ENCODE results near the gene FAM50B. TPM values are rescaled to one million over a fixed set of nuclear protein-coding genes. Genes with fewer than 3 reads are reported as not detected.
A peak's percentile ranks its signal among the peaks of the same experiment; 100 is the strongest.
"Not testable (repeated sequence)": the region's sequence is repeated elsewhere in the genome, so short reads cannot be mapped to it uniquely, and the experiment has no call there.

FAM50B gene
- total RNA-seq, 4 donors from 2014 or later, result 8.5 to 15.7 (median 11.6) TPM

GRCh38 chr6:3857468-3858456, 8.6 kb downstream of the FAM50B start:
- H3K27me3 ChIP-seq, result no peaks in the 10 kb centered on the region

GRCh38 chr6:3859878-3860552, 10.8 kb downstream of the FAM50B start:
- H3K36me3 ChIP-seq, result no peaks in the 10 kb centered on the region
- no peaks in the 10 kb centered on the region for H3K27me3 ChIP-seq
- peaks cover 14% of the 10 kb centered on the region for H3K4me1 ChIP-seq
- no peaks in the 10 kb centered on the region for H3K9me3 ChIP-seq
- 90% methylated on average over 1 of the region's 1 CpG for WGBS
- no peak for TF ChIP-seq EP300 (IDR thresholded peaks at IDR 0.05)
- TF ChIP-seq CTCF (IDR thresholded peaks at IDR 0.05), result no peak
- TF ChIP-seq POLR2AphosphoS5 (IDR thresholded peaks at IDR 0.05), result no peak
- TF ChIP-seq POLR2A (IDR thresholded peaks at IDR 0.05), result no peak
- no peak overlapping the region for H3K4me3 ChIP-seq
- DNase-seq (ENCODE audit: low spot score in 2 of 2), result no peak
- H3K27ac ChIP-seq, result no peak overlapping the region

More at GRCh38 chr6:3857468-3858456, 8.6 kb downstream of the FAM50B start:
- H3K27ac ChIP-seq, result no peak overlapping the region
- no peaks in the 10 kb centered on the region for H3K9me3 ChIP-seq
- peaks cover 14% of the 10 kb centered on the region for H3K4me1 ChIP-seq
- H3K4me3 ChIP-seq, result no peak overlapping the region
- TF ChIP-seq EP300 (IDR thresholded peaks at IDR 0.05), result no peak
- TF ChIP-seq POLR2AphosphoS5 (IDR thresholded peaks at IDR 0.05), result no peak
- no peak for TF ChIP-seq POLR2A (IDR thresholded peaks at IDR 0.05)
- 86% methylated on average over 14 of the region's 14 CpGs for whole genome bisulfite sequencing
- H3K36me3 ChIP-seq, result no peaks in the 10 kb centered on the region
- no peak for DNase-seq (ENCODE audit: low spot score in 2 of 2)

- Histone ChIP-seq H3K4me1 (peaks cover 14% of the 10 kb centered on the region), H3K36me3 (no peaks in the 10 kb centered on the region), H3K4me3 (no peak overlapping the region), H3K27me3 (no peaks in the 10 kb centered on the region), H3K9me3 (no peaks in the 10 kb centered on the region), H3K27ac (no peak overlapping the region)
- no peak for DNase-seq (ENCODE audit: low spot score in 2 of 2)
- no peak for TF ChIP-seq POLR2A (IDR thresholded peaks at IDR 0.05)
- TF ChIP-seq POLR2AphosphoS5 (IDR thresholded peaks at IDR 0.05), result no peak
- TF ChIP-seq EP300 (IDR thresholded peaks at IDR 0.05), result no peak
- no peak for TF ChIP-seq CTCF (IDR thresholded peaks at IDR 0.05)
- 50% methylated on average over 4 of the region's 4 CpGs for WGBS
Measured at GRCh38 chr6:3861424-3861823, 12.3 kb downstream of the FAM50B start.

GRCh38 chr6:3862038-3862437, 12.9 kb downstream of the FAM50B start:
- TF ChIP-seq EP300 (IDR thresholded peaks at IDR 0.05) (no peak), POLR2AphosphoS5 (IDR thresholded peaks at IDR 0.05) (no peak), POLR2A (IDR thresholded peaks at IDR 0.05) (no peak), CTCF (IDR thresholded peaks at IDR 0.05) (no peak)
- H3K27me3 ChIP-seq, result no peaks in the 10 kb centered on the region
- H3K4me1 ChIP-seq, result peaks cover 16% of the 10 kb centered on the region
- H3K9me3 ChIP-seq, result no peaks in the 10 kb centered on the region
- no peak overlapping the region for H3K27ac ChIP-seq
- H3K4me3 ChIP-seq, result no peak overlapping the region
- no peaks in the 10 kb centered on the region for H3K36me3 ChIP-seq
- DNase-seq (ENCODE audit: low spot score in 2 of 2), result peak in 1 of 2 donors; percentile 8
- WGBS, result 49% methylated on average over 3 of the region's 3 CpGs

- not testable (repeated sequence) for H3K27me3 ChIP-seq; H3K9me3 ChIP-seq; DNase-seq (ENCODE audit: low spot score in 2 of 2); H3K27ac ChIP-seq; H3K36me3 ChIP-seq; H3K4me3 ChIP-seq
- WGBS, result 99% methylated on average over 5 of the region's 5 CpGs
- H3K4me1 ChIP-seq, result peaks cover 29% of the 10 kb centered on the region
Measured at GRCh38 chr6:3863322-3863721, 14.1 kb downstream of the FAM50B start.

- Histone ChIP-seq H3K27ac (no peak overlapping the region), H3K4me1 (peaks cover 30% of the 10 kb centered on the region), H3K4me3 (no peak overlapping the region), H3K9me3 (no peaks in the 10 kb centered on the region), H3K36me3 (no peaks in the 10 kb centered on the region), H3K27me3 (no peaks in the 10 kb centered on the region)
- WGBS, result 94% methylated on average over 3 of the region's 3 CpGs
- TF ChIP-seq POLR2A (IDR thresholded peaks at IDR 0.05), result no peak
- no peak for TF ChIP-seq POLR2AphosphoS5 (IDR thresholded peaks at IDR 0.05)
- TF ChIP-seq CTCF (IDR thresholded peaks at IDR 0.05), result no peak
- TF ChIP-seq EP300 (IDR thresholded peaks at IDR 0.05), result no peak
- no peak for DNase-seq (ENCODE audit: low spot score in 2 of 2)
Measured at GRCh38 chr6:3865463-3865862, 16.3 kb downstream of the FAM50B start.
